Measurements from ENCODE around the gene PSIP1. TPM values are rescaled to one million over a fixed set of nuclear protein-coding genes. Genes with fewer than 3 reads are reported as not detected.

The PSIP1 gene
- total RNA-seq, 2 experiments from 2014 or later = 146 to 151 TPM

- TF ChIP-seq EZH2phosphoT487 (IDR thresholded peaks at IDR 0.05; ENCODE audit: borderline replicate concordance, low read depth, low read length) (no peak), CTCF (conservative IDR thresholded peaks at IDR 0.05; ENCODE audit: low read length) (no peak)
- intact Hi-C loops (cut with micrococcal nuclease; ENCODE audit: unreplicated experiment) = loop anchor here (5.0 kb wide), 2 partner anchors 187 to 1098 kb away; no protein-coding TSS in a partner anchor
These were observed 90.0 kb downstream of the PSIP1 start for GRCh38 chr9:15420796-15421195.

GRCh38 chr9:15417626-15418025 is 93.1 kb downstream of the PSIP1 start:
- ChIA-PET CTCF (ENCODE audit: unreplicated experiment) (no interaction called here), POLR2A (interaction anchor here (1.7 kb wide), 1 partner anchor 20 kb away, joined by 5 read pairs; no protein-coding TSS in a partner anchor)
- H2AFZ ChIP-seq (ENCODE audit: low read length) = no peak overlapping the region; the same call in 1 of the 2 replicates
- no peaks in the 10 kb centered on the region for H3K36me3 ChIP-seq (ENCODE audit: insufficient read depth, low read length)
- no peaks in the 10 kb centered on the region for H3K9me3 ChIP-seq (ENCODE audit: low read length)
- no peaks in the 10 kb centered on the region for H3K9me2 ChIP-seq (ENCODE audit: insufficient read depth, low read length)
- no peaks in the 10 kb centered on the region for H4K20me1 ChIP-seq (ENCODE audit: insufficient read depth, low read length)
- peaks cover 12% of the 10 kb centered on the region for H3K4me1 ChIP-seq (ENCODE audit: insufficient read depth, low read length, poor library complexity, severe bottlenecking)
- no peak overlapping the region for H3K4me3 ChIP-seq (ENCODE audit: low read depth, low read length, poor library complexity, severe bottlenecking)
- H3K79me2 ChIP-seq (ENCODE audit: insufficient read depth, low read depth, low read length) = no peaks in the 10 kb centered on the region
- no peak for DNase-seq (ENCODE audit: low spot score)
- H3K4me2 ChIP-seq (ENCODE audit: low read length) = no peak overlapping the region
- intact Hi-C loops (cut with micrococcal nuclease; ENCODE audit: unreplicated experiment) = loop anchor here (1.0 to 5.0 kb wide), 2 partner anchors 140 to 206 kb away; no protein-coding TSS in a partner anchor
- H3K27ac ChIP-seq (ENCODE audit: low read depth, low read length, poor library complexity, severe bottlenecking) = no peak overlapping the region
- BruUV-seq (replicated peaks) = no TSS peak
- TF ChIP-seq EZH2phosphoT487 (IDR thresholded peaks at IDR 0.05; ENCODE audit: borderline replicate concordance, low read depth, low read length) = no peak
- TF ChIP-seq CTCF (conservative IDR thresholded peaks at IDR 0.05; ENCODE audit: low read length) = no peak

More at GRCh38 chr9:15420796-15421195, 90.0 kb downstream of the PSIP1 start:
- Histone ChIP-seq H3K9me3 (ENCODE audit: low read length) (no peaks in the 10 kb centered on the region), H3K4me2 (ENCODE audit: low read length) (no peak overlapping the region), H3K4me1 (ENCODE audit: insufficient read depth, low read length, poor library complexity, severe bottlenecking) (peaks cover 31% of the 10 kb centered on the region), H3K79me2 (ENCODE audit: insufficient read depth, low read depth, low read length) (peaks cover 28% of the 10 kb centered on the region), H4K20me1 (ENCODE audit: insufficient read depth, low read length) (peaks cover 7% of the 10 kb centered on the region), H3K4me3 (ENCODE audit: low read depth, low read length, poor library complexity, severe bottlenecking) (no peak overlapping the region), H3K27ac (ENCODE audit: low read depth, low read length, poor library complexity, severe bottlenecking) (no peak overlapping the region), H2AFZ (ENCODE audit: low read length) (no peak overlapping the region), H3K36me3 (ENCODE audit: insufficient read depth, low read length) (peaks cover 14% of the 10 kb centered on the region), H3K9me2 (ENCODE audit: insufficient read depth, low read length) (no peaks in the 10 kb centered on the region)
- DNase-seq (ENCODE audit: low spot score) = no peak
- CTCF ChIA-PET (ENCODE audit: unreplicated experiment) = no interaction called here
- BruUV-seq (replicated peaks) = no TSS peak
- POLR2A ChIA-PET = interaction anchor here (0.6 to 1.1 kb wide), 3 partner anchors 130 to 1733 kb away, joined by 3 to 4 read pairs (median 3); no protein-coding TSS in a partner anchor

GRCh38 chr9:15416880-15417279 is 93.9 kb downstream of the PSIP1 start:
- Histone ChIP-seq H3K4me1 (ENCODE audit: insufficient read depth, low read length, poor library complexity, severe bottlenecking) (peaks cover 8% of the 10 kb centered on the region), H3K36me3 (ENCODE audit: insufficient read depth, low read length) (no peaks in the 10 kb centered on the region), H3K27ac (ENCODE audit: low read depth, low read length, poor library complexity, severe bottlenecking) (no peak overlapping the region), H3K4me2 (ENCODE audit: low read length) (no peak overlapping the region), H2AFZ (ENCODE audit: low read length) (no peak overlapping the region), H4K20me1 (ENCODE audit: insufficient read depth, low read length) (no peaks in the 10 kb centered on the region), H3K9me3 (ENCODE audit: low read length) (no peaks in the 10 kb centered on the region), H3K9me2 (ENCODE audit: insufficient read depth, low read length) (no peaks in the 10 kb centered on the region), H3K79me2 (ENCODE audit: insufficient read depth, low read depth, low read length) (no peaks in the 10 kb centered on the region), H3K4me3 (ENCODE audit: low read depth, low read length, poor library complexity, severe bottlenecking) (no peak overlapping the region)
- POLR2A ChIA-PET = interaction anchor here (1.7 kb wide), 1 partner anchor 19 kb away, joined by 5 read pairs; no protein-coding TSS in a partner anchor
- peak; percentile 69 for TF ChIP-seq CTCF (conservative IDR thresholded peaks at IDR 0.05; ENCODE audit: low read length)
- TF ChIP-seq EZH2phosphoT487 (IDR thresholded peaks at IDR 0.05; ENCODE audit: borderline replicate concordance, low read depth, low read length) = no peak
- CTCF ChIA-PET (ENCODE audit: unreplicated experiment) = no interaction called here
- no TSS peak for BruUV-seq (replicated peaks)
- DNase-seq (ENCODE audit: low spot score) = peak; percentile 30
- intact Hi-C loops (cut with micrococcal nuclease; ENCODE audit: unreplicated experiment) = loop anchor here (1.0 to 5.0 kb wide), 2 partner anchors 140 to 206 kb away; no protein-coding TSS in a partner anchor
